Fibroblast of pulmonary artery (primary cell): ENCODE data around the gene OR3A2.
"Not testable (repeated sequence)": the region's sequence is repeated elsewhere in the genome, so short reads cannot be mapped to it uniquely, and the experiment has no call there.

Source experiments
- DNase-seq: peaks from one replicate; pipeline ENCODE4 v3.0.0-alpha.2; 2010; ENCODE audit warnings: low read depth
- H3K4me3 ChIP-seq: replicated peaks from 2 replicates; pipeline ENCODE4 v1.5.1; 2011; ENCODE audit warnings: low read depth, mild to moderate bottlenecking, control low read depth, low read length, moderate library complexity
- TF ChIP-seq, protein P1 (sequence below): IDR thresholded peaks from 2 replicates; pipeline ENCODE4 v1.5.1; 2011; ENCODE audit warnings: mild to moderate bottlenecking, control low read depth, low read length, inconsistent platforms; ENCODE audit errors: missing control alignments

OR3A2 gene

DNA sequence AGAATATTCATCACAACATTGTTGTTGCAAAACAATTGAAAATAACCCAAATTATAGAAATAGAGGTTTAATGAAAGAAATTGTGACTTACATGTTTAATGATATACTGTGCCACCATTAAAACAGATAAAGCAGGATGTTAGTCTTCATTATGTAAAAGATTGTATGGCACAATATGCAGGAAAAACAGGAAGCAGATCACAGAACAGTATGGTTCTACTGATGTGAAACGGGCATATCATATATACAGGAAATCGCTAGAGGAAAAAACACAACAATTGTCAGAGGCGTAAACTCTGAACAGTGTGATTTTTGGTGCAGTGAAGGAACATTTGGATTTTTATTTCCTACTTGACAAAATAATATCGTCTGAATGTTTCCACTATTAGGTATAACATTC, 110.0 kb downstream of the OR3A2 start:
- no peak overlapping the region for H3K4me3 ChIP-seq
- DNase-seq = no peak
- TF ChIP-seq, protein P1, sequence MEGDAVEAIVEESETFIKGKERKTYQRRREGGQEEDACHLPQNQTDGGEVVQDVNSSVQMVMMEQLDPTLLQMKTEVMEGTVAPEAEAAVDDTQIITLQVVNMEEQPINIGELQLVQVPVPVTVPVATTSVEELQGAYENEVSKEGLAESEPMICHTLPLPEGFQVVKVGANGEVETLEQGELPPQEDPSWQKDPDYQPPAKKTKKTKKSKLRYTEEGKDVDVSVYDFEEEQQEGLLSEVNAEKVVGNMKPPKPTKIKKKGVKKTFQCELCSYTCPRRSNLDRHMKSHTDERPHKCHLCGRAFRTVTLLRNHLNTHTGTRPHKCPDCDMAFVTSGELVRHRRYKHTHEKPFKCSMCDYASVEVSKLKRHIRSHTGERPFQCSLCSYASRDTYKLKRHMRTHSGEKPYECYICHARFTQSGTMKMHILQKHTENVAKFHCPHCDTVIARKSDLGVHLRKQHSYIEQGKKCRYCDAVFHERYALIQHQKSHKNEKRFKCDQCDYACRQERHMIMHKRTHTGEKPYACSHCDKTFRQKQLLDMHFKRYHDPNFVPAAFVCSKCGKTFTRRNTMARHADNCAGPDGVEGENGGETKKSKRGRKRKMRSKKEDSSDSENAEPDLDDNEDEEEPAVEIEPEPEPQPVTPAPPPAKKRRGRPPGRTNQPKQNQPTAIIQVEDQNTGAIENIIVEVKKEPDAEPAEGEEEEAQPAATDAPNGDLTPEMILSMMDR = no peak

DNA sequence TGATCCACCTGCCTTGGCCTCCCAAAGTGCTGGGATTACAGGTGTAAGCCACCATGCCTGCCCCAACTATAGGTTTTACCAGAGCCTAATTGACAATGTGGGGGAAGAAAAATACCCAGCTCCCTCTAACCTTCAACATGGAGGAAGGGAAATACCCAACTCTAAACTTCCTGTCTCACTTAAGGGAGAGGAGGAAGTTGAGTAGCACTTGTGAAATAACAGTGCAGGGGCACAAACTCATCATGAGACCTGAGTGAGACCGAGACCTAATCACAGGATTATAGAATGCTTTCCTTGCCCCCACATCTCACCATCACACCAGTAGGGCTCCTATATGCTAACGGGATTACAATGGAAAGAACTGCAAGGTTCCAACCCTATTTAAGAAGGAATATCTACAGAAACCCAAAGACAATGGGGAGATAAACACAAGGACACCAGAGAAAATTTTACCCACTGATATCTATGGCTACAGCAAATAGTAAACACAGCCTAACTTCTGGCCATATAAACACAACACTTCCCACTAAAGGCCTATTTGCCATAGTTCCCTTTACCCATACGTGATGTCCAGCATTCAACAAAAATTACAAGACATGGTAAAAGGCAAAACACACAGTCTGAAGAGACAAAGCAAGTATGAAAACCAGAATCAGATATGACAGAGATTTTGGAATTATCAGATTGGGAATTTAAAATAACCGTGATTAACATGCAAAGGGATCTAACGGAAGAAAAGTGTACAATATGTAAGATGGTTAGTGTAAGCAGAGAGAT, 114.8 kb downstream of the OR3A2 start:
- no peak for DNase-seq
- TF ChIP-seq, protein P1 = no peak

GRCh38 chr17:3260600-3260999, 125.5 kb downstream of the OR3A2 start:
- no peak overlapping the region for H3K4me3 ChIP-seq
- TF ChIP-seq, protein P1 = no peak
- no peak for DNase-seq

More for the DNA sequence above, 114.8 kb downstream of the OR3A2 start:
- no peak overlapping the region for H3K4me3 ChIP-seq

- TF ChIP-seq, protein P1 = no peak
- DNase-seq = no peak
- H3K4me3 ChIP-seq = no peak overlapping the region
These were observed 125.9 kb downstream of the OR3A2 start for GRCh38 chr17:3260163-3260562.

GRCh38 chr17:3256575-3256974, 129.5 kb downstream of the OR3A2 start:
- no peak for DNase-seq
- TF ChIP-seq, protein P1 = no peak
- H3K4me3 ChIP-seq = no peak overlapping the region

GRCh38 chr17:3249013-3249412, 137.1 kb downstream of the OR3A2 start:
- DNase-seq, H3K4me3 ChIP-seq: not testable (repeated sequence)

- DNase-seq, H3K4me3 ChIP-seq: not testable (repeated sequence)
These were observed 141.3 kb downstream of the OR3A2 start for GRCh38 chr17:3244841-3245240.

- not testable (repeated sequence) for DNase-seq, H3K4me3 ChIP-seq
These were observed 145.1 kb downstream of the OR3A2 start for GRCh38 chr17:3241044-3241443.

GRCh38 chr17:3238685-3239084, 147.4 kb downstream of the OR3A2 start:
- DNase-seq = peak; percentile 2
- H3K4me3 ChIP-seq = not testable (repeated sequence)

- not testable (repeated sequence) for DNase-seq, H3K4me3 ChIP-seq
These were observed 153.8 kb downstream of the OR3A2 start for GRCh38 chr17:3232300-3232699.
